HEK293T (cell line): ENCODE measurements around the gene CHD5.
"Not testable (repeated sequence)": the region's sequence is repeated elsewhere in the genome, so short reads cannot be mapped to it uniquely, and the experiment has no call there.

Source experiments
- CTCF ChIA-PET: fragments of 350-600 bp; formaldehyde crosslinking; extraction: SDS; loops from one replicate; lab custom pipeline; 2021; ENCODE audit warnings: antibody characterized with exemption, inconsistent platforms; lab: Yijun Ruan, JAX
- POLR2A ChIA-PET: fragments of 350-600 bp; formaldehyde crosslinking; extraction: SDS; loops from one replicate; lab custom pipeline; 2020; ENCODE audit warnings: antibody characterized with exemption, inconsistent platforms; lab: Yijun Ruan, JAX
- DNase-seq: peaks from one replicate; pipeline ENCODE4 v3.0.0; 2012; ENCODE audit warnings: mixed read lengths; ENCODE audit errors: extremely low spot score
- ARNT ChIP-seq: fragments of 450-650 bp; IDR thresholded peaks from 2 replicates; pipeline ENCODE4 v1.6.1; 2017; ENCODE audit warnings: mild to moderate bottlenecking
- BHLHE40 ChIP-seq: fragments of 450-650 bp; IDR thresholded peaks from 2 replicates; pipeline ENCODE4 v1.6.1; 2016; ENCODE audit warnings: mild to moderate bottlenecking, moderate library complexity, borderline replicate concordance
- CTBP1 ChIP-seq: fragments of 450-650 bp; IDR thresholded peaks from 2 replicates; pipeline ENCODE4 v1.6.1; 2016; ENCODE audit warnings: borderline replicate concordance
- ELF4 ChIP-seq: fragments of 450-650 bp; IDR thresholded peaks from 2 replicates; pipeline ENCODE4 v1.6.1; 2017; ENCODE audit warnings: antibody characterized with exemption
- FOXA1 ChIP-seq: fragments of 450-650 bp; IDR thresholded peaks from 2 replicates; pipeline ENCODE4 v1.6.1; 2016; ENCODE audit warnings: mild to moderate bottlenecking
- FOXK2 ChIP-seq: fragments of 450-650 bp; IDR thresholded peaks from 2 replicates; pipeline ENCODE4 v1.6.1; 2016; ENCODE audit warnings: mild to moderate bottlenecking
- FOXM1 ChIP-seq: fragments of 450-650 bp; IDR thresholded peaks from 2 replicates; pipeline ENCODE4 v1.6.1; 2017; ENCODE audit warnings: mild to moderate bottlenecking, borderline replicate concordance
- HDGF ChIP-seq: fragments of 450-650 bp; IDR thresholded peaks from 2 replicates; pipeline ENCODE4 v1.6.1; 2017; ENCODE audit warnings: antibody characterized with exemption, borderline replicate concordance
- L3MBTL2 ChIP-seq: fragments of 450-650 bp; conservative IDR thresholded peaks from 2 replicates; pipeline ENCODE4 v1.6.1; 2016; ENCODE audit warnings: mild to moderate bottlenecking
- LEF1 ChIP-seq: fragments of 450-650 bp; IDR thresholded peaks from 2 replicates; pipeline ENCODE4 v1.6.1; 2017; ENCODE audit warnings: mild to moderate bottlenecking, borderline replicate concordance
- NFRKB ChIP-seq: fragments of 450-650 bp; IDR thresholded peaks from 2 replicates; pipeline ENCODE4 v1.6.1; 2016; ENCODE audit warnings: mild to moderate bottlenecking, moderate library complexity
- SP1 ChIP-seq: fragments of 450-650 bp; IDR thresholded peaks from 2 replicates; pipeline ENCODE4 v1.6.1; 2017
- SUZ12 ChIP-seq: fragments of 450-650 bp; IDR thresholded peaks from 2 replicates; pipeline ENCODE4 v1.6.1; 2016; ENCODE audit warnings: mild to moderate bottlenecking
- TARDBP ChIP-seq: fragments of 450-650 bp; IDR thresholded peaks from 2 replicates; pipeline ENCODE4 v1.6.1; 2016
- ZNF384 ChIP-seq: fragments of 450-650 bp; IDR thresholded peaks from 2 replicates; pipeline ENCODE4 v1.6.1; 2016
- TF ChIP-seq, protein P1 (sequence below): fragments of 450-650 bp; IDR thresholded peaks from 2 replicates; pipeline ENCODE4 v1.6.1; 2016

Gene CHD5

DNA sequence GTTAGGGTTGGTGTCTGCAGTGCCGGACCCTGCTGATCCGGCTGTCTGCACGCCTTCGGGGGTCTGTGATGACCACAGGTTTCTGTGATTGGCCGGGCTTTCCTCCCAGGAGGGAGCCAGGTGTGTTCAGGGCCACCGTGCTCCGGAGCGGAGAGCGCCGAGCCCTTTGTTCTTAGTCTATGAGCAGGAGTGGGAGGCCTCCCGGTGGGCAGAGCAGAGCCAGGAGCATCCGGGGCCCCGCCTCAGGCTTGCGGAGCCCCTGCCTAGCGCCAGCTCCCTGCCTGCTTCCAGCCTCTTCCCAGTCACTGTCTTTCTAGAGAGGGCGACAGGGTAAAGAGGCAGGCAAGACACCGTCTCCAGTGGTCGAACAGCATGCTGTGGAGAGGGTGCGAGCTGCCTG is 102.6 kb downstream of the CHD5 start:
- CTCF ChIA-PET = interaction anchor here (0.8 kb wide), 1 partner anchor 167 kb away, joined by 3 read pairs; no protein-coding TSS in a partner anchor
- TF ChIP-seq SP1 (no peak), L3MBTL2 (no peak), FOXA1 (no peak), FOXM1 (no peak), BHLHE40 (no peak), HDGF (no peak), SUZ12 (no peak), ELF4 (no peak), ZNF384 (no peak), NFRKB (no peak), LEF1 (no peak), CTBP1 (no peak), FOXK2 (no peak)
- TF ChIP-seq, protein P1, sequence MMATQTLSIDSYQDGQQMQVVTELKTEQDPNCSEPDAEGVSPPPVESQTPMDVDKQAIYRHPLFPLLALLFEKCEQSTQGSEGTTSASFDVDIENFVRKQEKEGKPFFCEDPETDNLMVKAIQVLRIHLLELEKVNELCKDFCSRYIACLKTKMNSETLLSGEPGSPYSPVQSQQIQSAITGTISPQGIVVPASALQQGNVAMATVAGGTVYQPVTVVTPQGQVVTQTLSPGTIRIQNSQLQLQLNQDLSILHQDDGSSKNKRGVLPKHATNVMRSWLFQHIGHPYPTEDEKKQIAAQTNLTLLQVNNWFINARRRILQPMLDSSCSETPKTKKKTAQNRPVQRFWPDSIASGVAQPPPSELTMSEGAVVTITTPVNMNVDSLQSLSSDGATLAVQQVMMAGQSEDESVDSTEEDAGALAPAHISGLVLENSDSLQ = no peak

DNA sequence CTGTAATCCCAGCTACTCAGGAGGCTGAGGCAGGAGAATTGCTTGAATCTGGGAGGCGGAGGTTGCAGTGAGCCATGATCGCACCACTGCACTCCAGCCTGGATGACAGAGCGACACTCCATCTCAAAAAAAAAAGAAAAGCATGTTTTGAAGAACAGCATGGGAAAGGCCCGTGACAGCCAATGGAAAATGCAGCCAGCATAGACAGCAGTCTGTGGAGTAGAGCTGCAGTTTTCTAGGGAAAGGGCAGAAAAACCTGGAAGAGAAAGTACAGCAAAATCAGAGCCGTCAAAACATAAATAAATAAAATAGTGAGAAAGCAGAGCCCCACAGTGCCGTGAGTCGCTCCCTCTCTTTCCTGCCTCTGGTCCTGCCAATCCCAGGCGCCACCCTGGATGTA is 103.1 kb downstream of the CHD5 start:
- POLR2A ChIA-PET, DNase-seq: not testable (repeated sequence)
- CTCF ChIA-PET = interaction anchor here (0.8 kb wide), 1 partner anchor 168 kb away, joined by 3 read pairs; no protein-coding TSS in a partner anchor

More for the DNA sequence above, 102.6 kb downstream of the CHD5 start:
- no peak for DNase-seq
- POLR2A ChIA-PET = no interaction called here

DNA sequence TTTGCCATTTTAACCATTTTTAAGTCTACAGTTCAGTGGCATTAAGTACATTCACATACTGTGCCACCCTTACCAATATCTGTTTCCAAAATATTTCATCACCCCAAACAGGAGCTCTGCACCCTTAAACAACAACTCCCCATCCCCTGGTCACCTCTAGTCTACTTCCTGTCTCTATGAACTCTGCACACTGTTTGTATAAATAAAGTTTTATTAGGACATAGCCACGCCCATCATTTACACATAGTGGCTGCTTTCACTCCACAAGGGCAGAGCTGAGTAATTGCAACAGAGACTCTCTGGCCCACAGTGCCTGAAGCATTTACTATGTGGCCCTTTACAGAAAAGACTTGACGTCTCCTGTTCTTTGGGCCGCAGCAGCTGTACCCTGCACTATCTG is 104.4 kb downstream of the CHD5 start:
- no peak for DNase-seq
- ChIA-PET CTCF (interaction anchor here (0.7 kb wide), 1 partner anchor 12 kb away, joined by 3 read pairs; no protein-coding TSS in a partner anchor), POLR2A (no interaction called here)

DNA sequence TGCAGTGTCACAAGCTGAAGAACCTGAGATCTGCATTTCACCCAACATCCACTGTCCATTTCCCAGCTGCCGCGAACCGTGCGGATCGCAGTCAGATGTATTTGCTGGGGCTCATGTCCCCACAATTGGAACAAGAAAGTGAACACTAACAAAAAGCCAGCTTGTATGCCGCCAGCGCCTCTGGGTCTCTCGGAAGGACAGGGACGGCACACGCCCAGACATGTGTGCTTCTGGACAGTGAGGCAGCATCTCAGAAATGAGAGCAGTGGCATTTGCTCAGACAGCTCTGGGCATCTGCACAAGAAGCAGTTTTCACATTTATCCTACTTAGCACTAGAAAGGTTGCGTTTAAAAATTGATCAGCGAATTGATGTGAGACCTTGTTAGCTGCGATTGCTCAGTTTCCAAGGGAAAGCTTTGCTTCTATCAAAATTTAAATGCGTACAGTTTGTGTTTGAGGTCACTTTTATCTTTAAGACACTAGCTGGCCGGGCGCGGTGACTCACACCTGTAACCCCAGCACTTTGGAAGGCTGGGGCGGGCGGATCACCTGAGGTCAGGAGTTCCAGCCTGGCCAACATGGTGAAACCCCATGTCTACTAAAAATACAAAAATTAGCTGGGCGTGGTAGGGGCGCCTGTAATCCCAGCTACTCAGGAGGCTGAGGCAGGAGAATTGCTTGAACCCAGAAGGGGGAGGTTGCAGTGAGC is 105.8 kb downstream of the CHD5 start:
- CTCF ChIA-PET = interaction anchor here (0.7 kb wide), 1 partner anchor 270 kb away, joined by 6 read pairs; no protein-coding TSS in a partner anchor
- POLR2A ChIA-PET = no interaction called here
- TF ChIP-seq FOXM1 (no peak), ZNF384 (no peak), FOXK2 (no peak), HDGF (no peak), ARNT (no peak), FOXA1 (no peak), TARDBP (no peak), NFRKB (no peak)
- DNase-seq = no peak

More for the DNA sequence above, 104.4 kb downstream of the CHD5 start:
- TF ChIP-seq ELF4 = peak; percentile 29; the same call in 1 of the 2 replicates
- TF ChIP-seq FOXK2 = no peak

DNA sequence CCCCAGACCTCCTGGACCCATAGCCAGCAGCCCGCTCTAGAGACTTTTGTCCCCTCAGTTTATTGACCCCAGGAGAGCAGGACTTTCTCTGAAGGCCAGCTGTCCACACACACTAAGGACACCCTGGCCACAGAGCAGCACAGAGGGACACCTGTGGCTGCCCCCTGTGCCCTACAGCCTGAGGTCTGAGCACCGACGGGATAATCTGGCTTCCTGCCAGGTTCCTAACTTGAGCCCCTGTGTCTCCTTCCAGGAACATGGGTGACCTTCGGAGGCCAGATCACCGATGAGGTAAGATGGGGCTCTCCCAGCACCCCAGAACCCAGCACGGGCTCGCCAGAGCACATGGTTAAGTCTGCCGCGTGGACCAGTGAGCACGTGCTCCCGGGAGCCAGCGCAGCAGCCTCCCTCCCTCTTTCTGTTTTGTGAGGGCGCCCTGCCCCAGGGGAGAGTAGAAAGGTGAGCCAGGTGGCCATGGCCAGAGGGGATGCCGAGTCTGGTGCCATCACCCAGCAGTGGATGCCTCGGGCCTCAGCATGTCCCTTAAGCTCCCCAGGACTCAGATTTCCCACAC is 106.6 kb downstream of the CHD5 start:
- no peak for TF ChIP-seq CTBP1
- TF ChIP-seq NFRKB = no peak
- no peak for TF ChIP-seq FOXA1
- no peak for TF ChIP-seq SUZ12
- TF ChIP-seq FOXM1 = no peak
- no peak for TF ChIP-seq HDGF
- TF ChIP-seq SP1 = no peak
- TF ChIP-seq LEF1 = no peak
- TF ChIP-seq ARNT = no peak
- TF ChIP-seq ELF4 = no peak
- TF ChIP-seq TARDBP = no peak

DNA sequence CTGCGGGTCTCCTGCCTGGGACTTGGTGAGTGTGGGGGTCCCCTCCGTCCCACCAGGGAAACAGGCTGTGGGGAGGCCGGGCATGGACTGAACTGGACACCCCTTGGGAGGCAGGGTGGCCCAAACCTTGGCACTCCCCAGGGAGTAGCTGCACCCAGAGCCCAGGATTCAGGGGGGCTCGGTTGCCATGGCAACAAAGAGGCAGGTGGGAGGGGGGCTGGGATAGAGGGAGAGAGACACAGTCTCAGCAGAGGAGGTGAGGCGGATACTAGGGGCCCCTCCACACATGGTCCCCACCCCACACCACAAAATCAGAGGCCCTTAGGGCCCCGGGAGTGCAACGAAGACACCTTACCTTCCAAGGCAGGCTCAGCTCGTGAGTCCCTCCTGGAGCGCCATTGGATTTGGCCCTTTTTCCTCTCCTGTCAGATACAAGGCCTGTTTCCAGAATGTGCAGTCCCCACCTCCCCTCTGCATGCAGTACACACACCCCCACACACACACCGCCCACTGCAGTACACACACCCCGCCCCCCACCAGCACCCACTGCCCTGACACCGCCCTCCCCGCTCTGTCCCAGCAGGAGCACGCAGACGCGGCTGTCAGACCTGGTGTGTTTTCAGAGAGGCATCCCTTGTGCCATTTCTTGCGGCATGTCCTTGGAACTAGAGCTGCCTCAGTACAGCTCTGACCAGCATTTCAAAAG is 107.2 kb downstream of the CHD5 start:
- ChIA-PET CTCF (no interaction called here), POLR2A (no interaction called here)
- TF ChIP-seq L3MBTL2 = no peak
- no peak for TF ChIP-seq FOXK2
- no peak for TF ChIP-seq FOXM1
- TF ChIP-seq TARDBP = no peak
- no peak for TF ChIP-seq BHLHE40
- TF ChIP-seq ZNF384 = no peak
- no peak for TF ChIP-seq FOXA1
- no peak for TF ChIP-seq ARNT
- no peak for TF ChIP-seq SUZ12
- no peak for DNase-seq

More for the DNA sequence above, 106.6 kb downstream of the CHD5 start:
- ChIA-PET CTCF (no interaction called here), POLR2A (no interaction called here)
- DNase-seq = no peak

DNA sequence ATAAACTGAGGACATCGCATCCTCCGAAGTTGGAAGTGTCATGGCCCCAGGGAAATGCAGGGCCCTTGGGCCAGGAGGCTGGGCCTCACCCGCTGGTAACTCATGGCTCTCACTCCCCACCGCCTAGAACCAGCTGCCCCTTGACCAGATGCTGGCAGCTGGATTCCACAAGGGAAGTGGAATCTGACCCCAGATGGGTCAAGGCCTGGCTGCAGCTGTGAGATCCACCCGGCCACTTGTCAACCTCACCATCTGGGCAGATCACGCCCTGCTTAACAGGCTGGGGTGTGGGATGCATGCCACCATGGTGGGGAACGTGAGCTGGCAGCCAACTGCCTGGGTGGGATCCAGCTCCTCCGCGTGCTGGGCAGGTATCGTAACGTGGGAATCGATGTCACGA is 108.9 kb downstream of the CHD5 start:
- ChIA-PET CTCF (no interaction called here), POLR2A (interaction anchor here (0.8 kb wide), 1 partner anchor 12 kb away, joined by 3 read pairs; no protein-coding TSS in a partner anchor)
- TF ChIP-seq HDGF = no peak
- DNase-seq = no peak
